Neuronal stem cell (in vitro differentiated cells): Measurements from ENCODE around the gene TLE1.

ENCODE experiments used
- DNase-seq: peaks from one replicate; pipeline ENCODE4 v3.0.0-alpha.2; 2013; ENCODE audit warnings: low spot score
- H2AFZ ChIP-seq: one replicate; pipeline ENCODE4 v1.6.1; 2013; ENCODE audit warnings: mild to moderate bottlenecking, low read length, inconsistent platforms
- H2AK5ac ChIP-seq: 2 replicates; pipeline ENCODE4 v1.6.1; 2013; ENCODE audit warnings: low read depth, mild to moderate bottlenecking, inconsistent platforms, low read length, moderate library complexity, mixed read lengths
- H2BK120ac ChIP-seq: 2 replicates; pipeline ENCODE4 v1.6.1; 2013; ENCODE audit warnings: low read depth, mild to moderate bottlenecking, inconsistent platforms, low read length, moderate library complexity, mixed read lengths
- H2BK12ac ChIP-seq: one replicate; pipeline ENCODE4 v1.6.1; 2013; ENCODE audit warnings: low read length, inconsistent platforms
- H2BK15ac ChIP-seq: 2 replicates; pipeline ENCODE4 v1.6.1; 2013; ENCODE audit warnings: mild to moderate bottlenecking, low read length, inconsistent platforms, mixed read lengths
- H2BK5ac ChIP-seq: one replicate; pipeline ENCODE4 v1.6.1; 2013; ENCODE audit warnings: inconsistent platforms, mild to moderate bottlenecking, low read length, moderate library complexity
- H3K14ac ChIP-seq: one replicate; pipeline ENCODE4 v1.6.1; 2013; ENCODE audit warnings: low read length, inconsistent platforms
- H3K18ac ChIP-seq: 2 replicates; pipeline ENCODE4 v1.6.1; 2013; ENCODE audit warnings: low read length, inconsistent platforms
- H3K23ac ChIP-seq: 2 replicates; pipeline ENCODE4 v1.6.1; 2013; ENCODE audit warnings: low read depth, mild to moderate bottlenecking, mixed read lengths, low read length, inconsistent platforms; ENCODE audit not compliant: poor library complexity
- H3K27ac ChIP-seq: replicated peaks from 3 replicates; pipeline ENCODE4 v1.5.1; 2013; ENCODE audit warnings: low read length, inconsistent platforms
- H3K27me3 ChIP-seq, 3 experiments: 2 replicates each; pipeline ENCODE4 v1.6.1; 2013; ENCODE audit warnings: low read length in 3 of 3, mild to moderate bottlenecking in 2 of 3, inconsistent platforms in 1 of 3, low read depth in 1 of 3, mixed read lengths in 1 of 3, moderate library complexity in 1 of 3; ENCODE audit not compliant: control insufficient read depth in 3 of 3, insufficient read depth in 3 of 3
- H3K36me3 ChIP-seq, 2 donors: replicated peaks in 1 of 2; 2 replicates each; pipeline ENCODE4 v1.6.1; 2013; ENCODE audit warnings: low read length in 2 of 2; ENCODE audit not compliant: control insufficient read depth in 2 of 2, insufficient read depth in 2 of 2
- H3K4ac ChIP-seq: 2 replicates; pipeline ENCODE4 v1.6.1; 2013; ENCODE audit warnings: inconsistent platforms, mild to moderate bottlenecking, low read length, moderate library complexity
- H3K4me1 ChIP-seq, 2 donors: 1 replicate in 1 of 2; 2 replicates in 1 of 2; pipeline ENCODE4 v1.6.1; 2013; ENCODE audit warnings: low read length in 2 of 2, low read depth in 1 of 2; ENCODE audit not compliant: control insufficient read depth in 2 of 2, insufficient read depth in 1 of 2
- H3K4me2 ChIP-seq: one replicate; pipeline ENCODE4 v1.6.1; 2013; ENCODE audit warnings: mild to moderate bottlenecking, low read length, inconsistent platforms; ENCODE audit not compliant: insufficient read depth, poor library complexity, severe bottlenecking
- H3K4me3 ChIP-seq, 2 donors: 2 replicates each; pipeline ENCODE4 v1.5.1; 2013; ENCODE audit warnings: low read length in 2 of 2, mild to moderate bottlenecking in 2 of 2, inconsistent platforms in 1 of 2, moderate library complexity in 1 of 2
- H3K79me1 ChIP-seq: one replicate; pipeline ENCODE4 v1.6.1; 2013; ENCODE audit warnings: low read depth, mild to moderate bottlenecking, inconsistent platforms, low read length, moderate library complexity
- H3K9ac ChIP-seq: one replicate; pipeline ENCODE4 v1.6.1; 2013; ENCODE audit warnings: mild to moderate bottlenecking, low read depth, low read length, inconsistent platforms; ENCODE audit not compliant: poor library complexity
- H3K9me3 ChIP-seq, 2 donors: replicated peaks in 1 of 2; 2 replicates each; pipeline versions ENCODE3 to v1.6.1; 2013; ENCODE audit warnings: low read length in 2 of 2, mild to moderate bottlenecking in 2 of 2, inconsistent platforms in 1 of 2, low read depth in 1 of 2, mixed read lengths in 1 of 2, moderate library complexity in 1 of 2; ENCODE audit not compliant: control insufficient read depth in 2 of 2, insufficient read depth in 1 of 2
- H4K8ac ChIP-seq: one replicate; pipeline ENCODE4 v1.6.1; 2013; ENCODE audit warnings: low read depth, mild to moderate bottlenecking, inconsistent platforms, low read length, moderate library complexity
- H4K91ac ChIP-seq: one replicate; pipeline ENCODE4 v1.6.1; 2013; ENCODE audit warnings: low read length, low read depth, mild to moderate bottlenecking, inconsistent platforms; ENCODE audit not compliant: poor library complexity
- WGBS, 2 donors: extraction: QIAGEN DNeasy Blood & Tissue Kit; methylation state at CpG; one replicate each; pipeline ENCODE4 v1.1.7; 2013; ENCODE audit warnings: missing lambda C conversion rate in 2 of 2, mixed read lengths in 1 of 2; ENCODE audit not compliant: insufficient read length in 2 of 2, insufficient replicate concordance in 1 of 2; ENCODE audit errors: extremely low coverage in 2 of 2; 5-methylcytosine and 5-hydroxymethylcytosine counted together

Gene TLE1

DNA sequence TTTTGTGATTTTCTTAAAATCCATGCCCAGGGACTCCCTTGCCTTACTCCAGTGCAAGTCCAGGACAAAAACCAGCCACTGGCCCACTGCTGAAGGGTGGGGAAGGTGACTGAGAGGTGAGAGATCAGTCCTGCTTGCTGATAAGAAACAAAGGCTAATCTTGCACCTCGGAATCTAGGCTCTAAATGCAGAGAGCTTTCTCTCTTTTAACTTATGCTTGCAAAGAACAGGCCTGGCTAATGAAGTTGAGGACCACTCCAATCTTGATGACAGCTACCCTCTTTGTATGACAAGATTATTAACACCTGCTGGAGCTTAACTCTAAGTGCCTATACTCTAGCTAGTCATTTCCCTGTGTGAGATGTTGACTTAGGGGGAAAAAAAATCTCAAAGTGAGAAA, 8.8 kb downstream of the TLE1 start:
- Histone ChIP-seq H3K4me3 (no peak overlapping the region), H2BK5ac (no peak overlapping the region), H2BK120ac (no peak overlapping the region), H3K23ac (no peak overlapping the region), H4K8ac (no peak overlapping the region), H3K14ac (no peak overlapping the region), H3K4me2 (no peak overlapping the region), H3K36me3 (peaks cover 0 to 79% of the 10 kb centered on the region in 2 donors), H3K9ac (no peak overlapping the region), H2BK15ac (no peak overlapping the region), H3K79me1 (no peaks in the 10 kb centered on the region), H2BK12ac (no peak overlapping the region), H3K4me1 (peaks cover 16 to 20% of the 10 kb centered on the region in 2 donors), H3K4ac (no peak overlapping the region), H2AK5ac (no peak overlapping the region), H3K18ac (no peak overlapping the region), H2AFZ (no peak overlapping the region), H4K91ac (no peak overlapping the region), H3K9me3 (peaks cover 0 to 11% of the 10 kb centered on the region in 2 donors), H3K27ac (peak overlapping the region; percentile 52), H3K27me3 (no peaks in the 10 kb centered on the region)
- no CpG with 5 or more reads among the region's 1 CpG for WGBS, 2 donors
- no peak for DNase-seq

DNA sequence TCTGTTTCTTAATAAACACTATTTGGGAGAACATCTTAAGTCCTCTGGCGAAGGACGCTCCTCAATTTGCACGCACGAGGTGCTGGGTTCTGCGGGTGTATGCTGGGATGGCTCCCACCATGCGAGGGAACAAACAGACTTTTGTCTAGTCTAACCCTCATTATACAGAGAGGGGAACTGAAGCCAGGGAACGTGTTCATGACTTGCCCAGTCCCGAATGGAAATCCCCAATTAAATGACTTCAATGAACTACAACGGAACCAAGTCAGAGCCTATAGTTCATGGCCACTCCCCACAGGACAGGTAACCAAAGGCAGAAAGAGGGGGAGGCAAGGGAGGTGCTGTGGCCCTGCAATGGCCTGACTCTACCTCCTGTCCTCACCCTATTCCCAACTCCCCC, 9.3 kb downstream of the TLE1 start:
- no peak overlapping the region for H2AK5ac ChIP-seq
- no peak overlapping the region for H3K14ac ChIP-seq
- no peak overlapping the region for H3K4ac ChIP-seq
- WGBS, 2 donors, result no CpG with 5 or more reads among the region's 9 CpGs
- H2BK12ac ChIP-seq, result no peak overlapping the region
- no peak overlapping the region for H3K9ac ChIP-seq
- H3K9me3 ChIP-seq, result peaks cover 0 to 9% of the 10 kb centered on the region in 2 donors
- peaks cover 0 to 74% of the 10 kb centered on the region in 2 donors for H3K36me3 ChIP-seq
- no peak overlapping the region for H4K91ac ChIP-seq
- no peaks in the 10 kb centered on the region for H3K79me1 ChIP-seq
- H4K8ac ChIP-seq, result no peak overlapping the region
- H3K4me1 ChIP-seq, result peaks cover 12 to 19% of the 10 kb centered on the region in 2 donors
- H2BK120ac ChIP-seq, result no peak overlapping the region
- H3K23ac ChIP-seq, result no peak overlapping the region
- H3K4me2 ChIP-seq, result no peak overlapping the region
- no peak overlapping the region for H3K18ac ChIP-seq
- no peaks in the 10 kb centered on the region for H3K27me3 ChIP-seq
- H2AFZ ChIP-seq, result no peak overlapping the region
- DNase-seq, result no peak
- peak overlapping the region; percentile 52 for H3K27ac ChIP-seq
- H2BK15ac ChIP-seq, result no peak overlapping the region
- no peak overlapping the region for H3K4me3 ChIP-seq
- H2BK5ac ChIP-seq, result no peak overlapping the region

DNA sequence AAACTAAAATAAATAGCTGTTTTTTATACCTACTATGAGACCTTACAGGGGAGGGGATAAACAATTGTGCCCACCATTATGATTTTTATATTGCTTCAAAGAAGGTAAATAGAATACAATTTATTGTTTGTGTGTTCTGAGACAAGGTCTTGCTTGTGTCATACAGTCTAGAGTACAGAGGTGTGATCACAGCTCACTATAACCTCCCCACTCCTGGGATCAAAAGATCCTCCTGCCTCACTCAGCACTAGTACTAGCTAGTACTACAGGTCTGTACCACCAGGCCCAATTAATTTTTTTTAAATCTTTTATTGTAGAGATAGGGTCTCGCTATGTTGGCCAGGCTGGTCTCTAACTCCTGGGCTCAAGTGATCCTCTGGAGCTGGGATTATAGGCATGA, 11.3 kb downstream of the TLE1 start:
- Histone ChIP-seq H2BK12ac (no peak overlapping the region), H3K4me3 (no peak overlapping the region), H3K36me3 (peaks cover 2 to 74% of the 10 kb centered on the region in 2 donors), H3K4me2 (no peak overlapping the region), H3K79me1 (peaks cover 2% of the 10 kb centered on the region), H3K4ac (no peak overlapping the region), H2AK5ac (no peak overlapping the region), H3K23ac (no peak overlapping the region), H3K27me3 (no peaks in the 10 kb centered on the region), H2BK15ac (no peak overlapping the region), H2BK120ac (no peak overlapping the region), H2AFZ (no peak overlapping the region), H4K91ac (no peak overlapping the region), H3K9me3 (peaks cover 0 to 3% of the 10 kb centered on the region in 2 donors), H3K4me1 (peaks cover 9 to 12% of the 10 kb centered on the region in 2 donors), H4K8ac (no peak overlapping the region), H2BK5ac (no peak overlapping the region), H3K14ac (no peak overlapping the region), H3K18ac (no peak overlapping the region), H3K27ac (no peak overlapping the region), H3K9ac (no peak overlapping the region)
- DNase-seq, result no peak
- no CpG with 5 or more reads among the region's 1 CpG for WGBS, 2 donors

DNA sequence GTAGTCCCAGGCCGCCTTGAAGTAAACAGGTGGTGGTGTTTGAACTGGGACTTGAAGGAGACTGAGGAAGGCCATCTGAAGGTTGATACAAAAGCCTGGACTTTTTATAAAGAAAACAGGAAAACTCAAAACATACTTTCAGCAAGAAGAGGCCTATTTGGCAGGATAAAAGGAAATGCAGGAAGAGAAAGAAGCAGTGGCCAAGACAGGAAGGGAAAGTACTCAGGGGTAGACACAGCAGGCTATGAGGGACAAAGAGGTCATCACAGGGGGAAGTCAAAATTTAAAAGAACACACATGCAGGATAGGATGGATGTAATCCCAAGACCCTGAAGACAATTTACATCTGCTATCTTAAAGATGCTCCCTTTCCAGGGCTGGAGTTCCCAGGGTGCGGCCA, 13.0 kb downstream of the TLE1 start:
- Histone ChIP-seq H3K79me1 (peaks cover 2% of the 10 kb centered on the region), H2BK5ac (no peak overlapping the region), H3K4ac (no peak overlapping the region), H3K9ac (no peak overlapping the region), H2AK5ac (no peak overlapping the region), H3K4me3 (no peak overlapping the region), H3K27ac (no peak overlapping the region), H2BK120ac (no peak overlapping the region), H2BK15ac (no peak overlapping the region), H3K18ac (no peak overlapping the region), H3K23ac (no peak overlapping the region), H2BK12ac (no peak overlapping the region), H3K9me3 (peaks cover 0 to 3% of the 10 kb centered on the region in 2 donors), H3K36me3 (peaks cover 2 to 71% of the 10 kb centered on the region in 2 donors), H2AFZ (no peak overlapping the region), H4K91ac (no peak overlapping the region), H3K27me3 (no peaks in the 10 kb centered on the region), H4K8ac (no peak overlapping the region), H3K4me2 (no peak overlapping the region), H3K14ac (no peak overlapping the region), H3K4me1 (peaks cover 6 to 8% of the 10 kb centered on the region in 2 donors)
- no CpG with 5 or more reads among the region's 2 CpGs for WGBS, 2 donors
- no peak for DNase-seq
